NCI-H146 treated with DMSO at 0.1 percent for 48 hours (cell line): ENCODE measurements around the gene MAGI2.

Source experiments
- DNase-seq: peaks from one replicate; lab custom pipeline; 2025; ENCODE audit not compliant: unreplicated experiment; lab: John Stamatoyannopoulos, UW

Gene MAGI2

GRCh38 chr7:79453558-79454360 lies at the start of gene MAGI2:
TSS of gene MAGI2 (minus strand) at chr7:79453667. CDS start at chr7:79453320, 347 bp downstream.
- DNase-seq, result no peak

- no peak for DNase-seq
Measured at GRCh38 chr7:79502151-79502550, 48.7 kb upstream of the MAGI2 start.

GRCh38 chr7:79500759-79501158 lies 47.3 kb upstream of the MAGI2 start:
- no peak for DNase-seq

GRCh38 chr7:79497728-79498127 lies 44.3 kb upstream of the MAGI2 start:
- DNase-seq, result no peak

GRCh38 chr7:79495544-79496272 lies 42.2 kb upstream of the MAGI2 start:
- DNase-seq, result no peak

- DNase-seq, result no peak
Measured at GRCh38 chr7:79494046-79494445, 40.6 kb upstream of the MAGI2 start.

GRCh38 chr7:79489371-79489770 lies 35.9 kb upstream of the MAGI2 start:
- DNase-seq, result no peak

- no peak for DNase-seq
Measured at GRCh38 chr7:79478386-79478785, 24.9 kb upstream of the MAGI2 start.

GRCh38 chr7:79475455-79475854 lies 22.0 kb upstream of the MAGI2 start:
- no peak for DNase-seq

GRCh38 chr7:79471699-79472098 lies 18.2 kb upstream of the MAGI2 start:
- no peak for DNase-seq

- DNase-seq, result no peak
Measured at GRCh38 chr7:79471283-79471682, 17.8 kb upstream of the MAGI2 start.

GRCh38 chr7:79465551-79465950 lies 12.1 kb upstream of the MAGI2 start:
- DNase-seq, result no peak

- no peak for DNase-seq
Measured at GRCh38 chr7:79464051-79464450, 10.6 kb upstream of the MAGI2 start.

GRCh38 chr7:79462390-79462789 lies 8.9 kb upstream of the MAGI2 start:
- DNase-seq, result no peak

- no peak for DNase-seq
Measured at GRCh38 chr7:79461660-79462059, 8.2 kb upstream of the MAGI2 start.

- DNase-seq, result no peak
Measured at GRCh38 chr7:79459381-79459780, 5.9 kb upstream of the MAGI2 start.

- DNase-seq, result no peak
Measured at GRCh38 chr7:79458796-79459195, 5.3 kb upstream of the MAGI2 start.

- no peak for DNase-seq
Measured at GRCh38 chr7:79455173-79455790, 1.8 kb upstream of the MAGI2 start.

- DNase-seq, result no peak
Measured at GRCh38 chr7:79454361-79454960, 994 bp upstream of the MAGI2 start.

- no peak for DNase-seq
Measured at GRCh38 chr7:79453266-79453557, 255 bp downstream of the MAGI2 start.

GRCh38 chr7:79452495-79453265 lies 787 bp downstream of the MAGI2 start:
- no peak for DNase-seq
